Measurements from ENCODE around the gene GNB3. TPM values are rescaled to one million over a fixed set of nuclear protein-coding genes. Genes with fewer than 3 reads are reported as not detected.

GNB3 gene
- polyA plus RNA-seq, 1 of the 3 experiments (the other 2 are of a cell fraction): 12.9 TPM

DNA sequence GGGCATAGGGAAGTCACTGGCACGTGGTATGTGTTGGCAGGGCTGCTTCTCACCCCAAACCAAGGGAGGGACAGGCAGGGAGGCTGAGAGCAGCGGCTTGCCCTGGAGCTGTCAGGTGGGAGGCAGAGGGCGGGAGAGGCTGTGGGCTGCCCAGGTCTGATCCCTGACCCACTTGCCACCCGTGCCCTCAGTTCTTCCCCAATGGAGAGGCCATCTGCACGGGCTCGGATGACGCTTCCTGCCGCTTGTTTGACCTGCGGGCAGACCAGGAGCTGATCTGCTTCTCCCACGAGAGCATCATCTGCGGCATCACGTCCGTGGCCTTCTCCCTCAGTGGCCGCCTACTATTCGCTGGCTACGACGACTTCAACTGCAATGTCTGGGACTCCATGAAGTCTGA is 4.7 kb downstream of the GNB3 start:
- Histone ChIP-seq H3F3A (replicated peaks; ENCODE audit: insufficient read depth) (peaks cover 13% of the 10 kb centered on the region), H3K27me3 (ENCODE audit: insufficient read depth) (no peaks in the 10 kb centered on the region), H3K9me3 (no peaks in the 10 kb centered on the region), H3K79me2 (ENCODE audit: insufficient read depth) (peaks cover 31% of the 10 kb centered on the region), H4K20me1 (ENCODE audit: insufficient read depth) (no peaks in the 10 kb centered on the region), H3K4me1 (ENCODE audit: control insufficient read depth in 1 of 2, insufficient read depth in 2 of 2, low read depth in 1 of 2, low read length in 1 of 2) (peaks cover 0 to 1% of the 10 kb centered on the region in 2 experiments; a peak in 1 of 4 replicates), H2AFZ (ENCODE audit: low read depth) (no peak overlapping the region), H3K9me2 (no peaks in the 10 kb centered on the region), H3K4me2 (no peak overlapping the region), H3K4me3 (ENCODE audit: low read depth in 2 of 2, low read length in 1 of 2) (no peak overlapping the region), H3K9ac (no peak overlapping the region), H3K36me3 (replicated peaks in 1 of 2; ENCODE audit: control insufficient read depth in 1 of 2, insufficient read depth in 2 of 2, low read length in 1 of 2) (peaks cover 36 to 50% of the 10 kb centered on the region in 2 experiments), H3K27ac (ENCODE audit: low read depth in 2 of 2, low read length in 1 of 2) (no peak overlapping the region)
- no peak for DNase-seq
- WGBS (ENCODE audit: low lambda C conversion rate): 91% methylated on average over 17 of the region's 17 CpGs
- POLR2A ChIA-PET: no interaction called here
- no peak for TF ChIP-seq EP300 (IDR thresholded peaks at IDR 0.05; ENCODE audit: borderline replicate concordance in 1 of 2, low read depth in 1 of 2, low read length in 1 of 2)
- no peak for TF ChIP-seq RFX5 (IDR thresholded peaks at IDR 0.05; ENCODE audit: low read length)
- no peak for TF ChIP-seq SMC3 (IDR thresholded peaks at IDR 0.05; ENCODE audit: low read depth, low read length)
- TF ChIP-seq, protein P1, sequence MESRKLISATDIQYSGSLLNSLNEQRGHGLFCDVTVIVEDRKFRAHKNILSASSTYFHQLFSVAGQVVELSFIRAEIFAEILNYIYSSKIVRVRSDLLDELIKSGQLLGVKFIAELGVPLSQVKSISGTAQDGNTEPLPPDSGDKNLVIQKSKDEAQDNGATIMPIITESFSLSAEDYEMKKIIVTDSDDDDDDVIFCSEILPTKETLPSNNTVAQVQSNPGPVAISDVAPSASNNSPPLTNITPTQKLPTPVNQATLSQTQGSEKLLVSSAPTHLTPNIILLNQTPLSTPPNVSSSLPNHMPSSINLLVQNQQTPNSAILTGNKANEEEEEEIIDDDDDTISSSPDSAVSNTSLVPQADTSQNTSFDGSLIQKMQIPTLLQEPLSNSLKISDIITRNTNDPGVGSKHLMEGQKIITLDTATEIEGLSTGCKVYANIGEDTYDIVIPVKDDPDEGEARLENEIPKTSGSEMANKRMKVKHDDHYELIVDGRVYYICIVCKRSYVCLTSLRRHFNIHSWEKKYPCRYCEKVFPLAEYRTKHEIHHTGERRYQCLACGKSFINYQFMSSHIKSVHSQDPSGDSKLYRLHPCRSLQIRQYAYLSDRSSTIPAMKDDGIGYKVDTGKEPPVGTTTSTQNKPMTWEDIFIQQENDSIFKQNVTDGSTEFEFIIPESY (IDR thresholded peaks at IDR 0.05; ENCODE audit: borderline replicate concordance, low read depth): no peak
- no peak for TF ChIP-seq MEF2A (IDR thresholded peaks at IDR 0.05; ENCODE audit: borderline replicate concordance, low read depth)
- CTCF ChIA-PET: interaction anchor here (1.7 to 19.4 kb wide), 2 partner anchors 15 to 24 kb away, joined by 6 to 225 read pairs; partner anchors contain the start of gene P3H3

DNA sequence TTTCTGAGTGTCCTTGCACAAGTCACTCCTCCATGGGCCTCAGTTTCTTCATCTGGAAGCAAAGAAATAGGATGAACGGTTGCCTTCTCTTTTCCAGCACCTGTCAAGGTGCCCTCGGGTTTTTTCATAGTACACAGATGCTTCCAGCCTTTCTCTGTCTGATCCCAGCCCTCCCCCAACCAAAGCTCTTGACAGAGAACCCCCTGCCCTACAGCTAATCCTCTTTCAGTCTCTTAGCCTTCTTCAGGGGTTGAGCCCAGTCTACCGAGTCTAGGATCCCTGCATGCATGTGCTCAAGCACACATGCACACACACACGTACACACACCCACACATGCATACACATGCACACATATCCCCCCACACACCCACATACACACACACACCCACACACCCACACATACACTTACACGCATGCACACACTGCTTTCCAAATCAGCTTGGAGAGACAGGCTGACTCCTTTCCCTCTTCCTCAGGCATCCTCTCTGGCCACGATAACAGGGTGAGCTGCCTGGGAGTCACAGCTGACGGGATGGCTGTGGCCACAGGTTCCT is 5.7 kb downstream of the GNB3 start:
- Histone ChIP-seq H3K36me3 (replicated peaks in 1 of 2; ENCODE audit: control insufficient read depth in 1 of 2, insufficient read depth in 2 of 2, low read length in 1 of 2) (peaks cover 36 to 49% of the 10 kb centered on the region in 2 experiments), H3K79me2 (ENCODE audit: insufficient read depth) (peaks cover 38% of the 10 kb centered on the region), H3F3A (replicated peaks; ENCODE audit: insufficient read depth) (peaks cover 19% of the 10 kb centered on the region), H3K4me1 (ENCODE audit: control insufficient read depth in 1 of 2, insufficient read depth in 2 of 2, low read depth in 1 of 2, low read length in 1 of 2) (peaks cover 0 to 7% of the 10 kb centered on the region in 2 experiments; a peak in 1 of 4 replicates), H3K9me2 (no peaks in the 10 kb centered on the region), H3K27ac (ENCODE audit: low read depth in 2 of 2, low read length in 1 of 2) (no peak overlapping the region), H3K9me3 (no peaks in the 10 kb centered on the region), H3K4me3 (ENCODE audit: low read depth in 2 of 2, low read length in 1 of 2) (no peak overlapping the region), H4K20me1 (ENCODE audit: insufficient read depth) (no peaks in the 10 kb centered on the region), H2AFZ (ENCODE audit: low read depth) (no peak overlapping the region), H3K9ac (no peak overlapping the region), H3K27me3 (ENCODE audit: insufficient read depth) (no peaks in the 10 kb centered on the region), H3K4me2 (no peak overlapping the region)
- DNase-seq: no peak
- no peak for TF ChIP-seq TCF12 (IDR thresholded peaks at IDR 0.05)
- WGBS (ENCODE audit: low lambda C conversion rate): 95% methylated on average over 6 of the region's 7 CpGs
- ChIA-PET POLR2A (no interaction called here), CTCF (interaction anchor here (11.9 to 19.4 kb wide), 2 partner anchors 16 to 22 kb away, joined by 164 to 225 read pairs; partner anchors contain the start of genes P3H3, SPSB2 and TPI1)

DNA sequence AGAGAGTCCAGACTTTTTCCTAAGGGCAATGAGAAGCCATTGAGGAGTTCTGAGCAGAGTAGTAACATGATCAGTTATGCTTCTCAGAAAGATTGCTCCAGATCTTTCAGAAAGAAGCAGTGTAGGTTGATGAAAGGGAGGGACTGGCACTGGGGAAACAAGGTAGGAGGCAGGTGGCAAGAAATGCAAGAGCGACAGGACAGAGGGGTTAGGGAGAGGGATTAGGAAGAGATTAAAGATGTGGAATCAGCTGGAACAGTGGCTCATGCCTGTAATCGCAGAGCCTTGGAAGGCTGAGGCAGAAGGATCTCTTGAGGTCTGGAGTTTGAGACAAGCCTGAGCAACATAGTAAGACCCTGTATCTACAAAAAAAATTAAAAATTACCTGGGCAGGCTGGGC is 7.0 kb downstream of the GNB3 start:
- TF ChIP-seq GATA2 (CRISPR knock-in tag; IDR thresholded peaks at IDR 0.05) (no peak), RFX5 (IDR thresholded peaks at IDR 0.05; ENCODE audit: low read length) (no peak)
- Histone ChIP-seq H3K9me2 (no peaks in the 10 kb centered on the region), H3K79me2 (ENCODE audit: insufficient read depth) (peaks cover 38% of the 10 kb centered on the region), H3K4me1 (ENCODE audit: control insufficient read depth in 1 of 2, insufficient read depth in 2 of 2, low read depth in 1 of 2, low read length in 1 of 2) (peaks cover 0 to 7% of the 10 kb centered on the region in 2 experiments; a peak in 1 of 4 replicates), H3K9ac (no peak overlapping the region), H3K9me3 (no peaks in the 10 kb centered on the region), H3K27me3 (ENCODE audit: insufficient read depth) (no peaks in the 10 kb centered on the region), H2AFZ (ENCODE audit: low read depth) (no peak overlapping the region), H4K20me1 (ENCODE audit: insufficient read depth) (no peaks in the 10 kb centered on the region), H3K27ac (ENCODE audit: low read depth in 2 of 2, low read length in 1 of 2) (no peak overlapping the region), H3K36me3 (replicated peaks in 1 of 2; ENCODE audit: control insufficient read depth in 1 of 2, insufficient read depth in 2 of 2, low read length in 1 of 2) (peaks cover 36 to 41% of the 10 kb centered on the region in 2 experiments), H3F3A (replicated peaks; ENCODE audit: insufficient read depth) (peaks cover 24% of the 10 kb centered on the region), H3K4me3 (ENCODE audit: low read depth in 2 of 2, low read length in 1 of 2) (no peak overlapping the region), H3K4me2 (no peak overlapping the region)
- POLR2A ChIA-PET: no interaction called here
- WGBS (ENCODE audit: low lambda C conversion rate): 95% methylated on average over 2 of the region's 2 CpGs
- no peak for DNase-seq
- CTCF ChIA-PET: interaction anchor here (0.6 to 19.4 kb wide), 4 partner anchors 8 to 283 kb away, joined by 3 to 225 read pairs (median 86); partner anchors contain the start of genes GNB3, P3H3, SPSB2 and TPI1

Data from SK-N-SH (cell line).